ENCODE results near the gene CCDC184. TPM values are rescaled to one million over a fixed set of nuclear protein-coding genes. Genes with fewer than 3 reads are reported as not detected.

CCDC184 gene
- polyA plus RNA-seq, 1 donor from 2014 or later: 35.3 TPM

DNA sequence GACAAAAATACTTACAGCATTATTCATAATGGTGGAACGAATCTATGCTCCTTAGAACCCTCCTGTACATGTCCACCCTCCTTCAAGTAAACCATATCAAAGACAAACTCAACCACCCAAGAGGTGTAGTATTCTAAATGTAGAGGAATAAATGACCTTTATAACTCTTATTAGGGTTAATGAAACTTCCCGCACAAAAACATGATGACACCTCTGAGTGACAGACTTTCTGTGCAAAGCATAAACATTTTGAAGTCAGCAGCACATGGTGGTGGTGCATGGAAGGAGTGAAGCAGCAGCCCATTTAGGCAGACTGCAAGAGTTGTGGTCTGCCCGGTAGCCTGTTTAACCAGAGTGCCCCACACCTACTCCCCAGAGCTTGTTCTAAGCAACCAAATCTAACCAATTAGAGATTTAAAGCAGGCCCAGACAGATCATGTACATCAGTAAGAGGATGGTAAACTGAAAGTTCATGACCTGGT, 25.5 kb upstream of the CCDC184 start:
- Histone ChIP-seq H3K27me3 (ENCODE audit: insufficient read depth, low read depth, low read length) (no peaks in the 10 kb centered on the region), H3F3A (ENCODE audit: insufficient read depth, low read length, poor library complexity, severe bottlenecking) (no peaks in the 10 kb centered on the region), H3K4me3 (ENCODE audit: low read length) (peak overlapping the region; percentile 89), H3K4me2 (ENCODE audit: low read length) (peak overlapping the region; percentile 33), H3K9me2 (ENCODE audit: insufficient read depth, low read length) (no peaks in the 10 kb centered on the region), H3K9ac (ENCODE audit: low read length) (peak overlapping the region; percentile 94), H4K20me1 (ENCODE audit: insufficient read depth) (no peaks in the 10 kb centered on the region), H2AFZ (ENCODE audit: low read depth, low read length) (peak overlapping the region; percentile 95), H3K36me3 (ENCODE audit: insufficient read depth, low read length) (peaks cover 5% of the 10 kb centered on the region), H3K79me2 (replicated peaks; ENCODE audit: insufficient read depth, low read length) (peaks cover 16% of the 10 kb centered on the region), H3K9me3 (ENCODE audit: low read length) (no peaks in the 10 kb centered on the region), H3K27ac (ENCODE audit: low read length) (peak overlapping the region; percentile 96)
- TF ChIP-seq SMC3 (conservative IDR thresholded peaks at IDR 0.05; ENCODE audit: poor library complexity): no peak
- no peak for TF ChIP-seq RAD21 (conservative IDR thresholded peaks at IDR 0.05)
- no peak for TF ChIP-seq POLR2AphosphoS5 (IDR thresholded peaks at IDR 0.05)
- TF ChIP-seq, protein P1, sequence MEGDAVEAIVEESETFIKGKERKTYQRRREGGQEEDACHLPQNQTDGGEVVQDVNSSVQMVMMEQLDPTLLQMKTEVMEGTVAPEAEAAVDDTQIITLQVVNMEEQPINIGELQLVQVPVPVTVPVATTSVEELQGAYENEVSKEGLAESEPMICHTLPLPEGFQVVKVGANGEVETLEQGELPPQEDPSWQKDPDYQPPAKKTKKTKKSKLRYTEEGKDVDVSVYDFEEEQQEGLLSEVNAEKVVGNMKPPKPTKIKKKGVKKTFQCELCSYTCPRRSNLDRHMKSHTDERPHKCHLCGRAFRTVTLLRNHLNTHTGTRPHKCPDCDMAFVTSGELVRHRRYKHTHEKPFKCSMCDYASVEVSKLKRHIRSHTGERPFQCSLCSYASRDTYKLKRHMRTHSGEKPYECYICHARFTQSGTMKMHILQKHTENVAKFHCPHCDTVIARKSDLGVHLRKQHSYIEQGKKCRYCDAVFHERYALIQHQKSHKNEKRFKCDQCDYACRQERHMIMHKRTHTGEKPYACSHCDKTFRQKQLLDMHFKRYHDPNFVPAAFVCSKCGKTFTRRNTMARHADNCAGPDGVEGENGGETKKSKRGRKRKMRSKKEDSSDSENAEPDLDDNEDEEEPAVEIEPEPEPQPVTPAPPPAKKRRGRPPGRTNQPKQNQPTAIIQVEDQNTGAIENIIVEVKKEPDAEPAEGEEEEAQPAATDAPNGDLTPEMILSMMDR (IDR thresholded peaks at IDR 0.05; ENCODE audit: poor library complexity, severe bottlenecking): no peak
- no peak for TF ChIP-seq MXI1 (conservative IDR thresholded peaks at IDR 0.05; ENCODE audit: poor library complexity, severe bottlenecking)
- TF ChIP-seq, protein P2, sequence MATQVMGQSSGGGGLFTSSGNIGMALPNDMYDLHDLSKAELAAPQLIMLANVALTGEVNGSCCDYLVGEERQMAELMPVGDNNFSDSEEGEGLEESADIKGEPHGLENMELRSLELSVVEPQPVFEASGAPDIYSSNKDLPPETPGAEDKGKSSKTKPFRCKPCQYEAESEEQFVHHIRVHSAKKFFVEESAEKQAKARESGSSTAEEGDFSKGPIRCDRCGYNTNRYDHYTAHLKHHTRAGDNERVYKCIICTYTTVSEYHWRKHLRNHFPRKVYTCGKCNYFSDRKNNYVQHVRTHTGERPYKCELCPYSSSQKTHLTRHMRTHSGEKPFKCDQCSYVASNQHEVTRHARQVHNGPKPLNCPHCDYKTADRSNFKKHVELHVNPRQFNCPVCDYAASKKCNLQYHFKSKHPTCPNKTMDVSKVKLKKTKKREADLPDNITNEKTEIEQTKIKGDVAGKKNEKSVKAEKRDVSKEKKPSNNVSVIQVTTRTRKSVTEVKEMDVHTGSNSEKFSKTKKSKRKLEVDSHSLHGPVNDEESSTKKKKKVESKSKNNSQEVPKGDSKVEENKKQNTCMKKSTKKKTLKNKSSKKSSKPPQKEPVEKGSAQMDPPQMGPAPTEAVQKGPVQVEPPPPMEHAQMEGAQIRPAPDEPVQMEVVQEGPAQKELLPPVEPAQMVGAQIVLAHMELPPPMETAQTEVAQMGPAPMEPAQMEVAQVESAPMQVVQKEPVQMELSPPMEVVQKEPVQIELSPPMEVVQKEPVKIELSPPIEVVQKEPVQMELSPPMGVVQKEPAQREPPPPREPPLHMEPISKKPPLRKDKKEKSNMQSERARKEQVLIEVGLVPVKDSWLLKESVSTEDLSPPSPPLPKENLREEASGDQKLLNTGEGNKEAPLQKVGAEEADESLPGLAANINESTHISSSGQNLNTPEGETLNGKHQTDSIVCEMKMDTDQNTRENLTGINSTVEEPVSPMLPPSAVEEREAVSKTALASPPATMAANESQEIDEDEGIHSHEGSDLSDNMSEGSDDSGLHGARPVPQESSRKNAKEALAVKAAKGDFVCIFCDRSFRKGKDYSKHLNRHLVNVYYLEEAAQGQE (IDR thresholded peaks at IDR 0.05; ENCODE audit: borderline replicate concordance): no peak

DNA sequence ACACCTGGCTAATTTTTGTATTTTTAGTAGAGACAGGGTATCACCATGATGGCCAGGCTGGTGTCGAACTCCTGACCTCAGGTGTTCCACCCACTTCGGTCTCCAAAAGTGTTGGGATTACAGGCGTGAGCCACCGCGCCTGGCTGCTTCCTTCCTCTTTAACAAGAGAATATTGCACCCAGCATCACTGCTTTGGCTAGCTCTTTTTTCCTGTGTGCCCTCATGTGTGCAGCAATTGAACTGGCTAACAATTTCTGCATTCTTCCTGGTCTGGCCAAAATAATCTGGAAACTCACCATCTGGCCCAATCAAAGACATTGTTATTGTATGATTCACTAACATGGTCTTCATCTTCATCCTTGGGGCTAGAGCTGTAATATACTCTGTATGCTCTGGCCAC, 23.4 kb upstream of the CCDC184 start:
- no peak overlapping the region for H3K4me3 ChIP-seq (ENCODE audit: low read length)
- H3K4me2 ChIP-seq (ENCODE audit: low read length): no peak overlapping the region
- H3K9me2 ChIP-seq (ENCODE audit: insufficient read depth, low read length): no peaks in the 10 kb centered on the region
- H3K9ac ChIP-seq (ENCODE audit: low read length): no peak overlapping the region
- H3K9me3 ChIP-seq (ENCODE audit: low read length): no peaks in the 10 kb centered on the region
- H3K79me2 ChIP-seq (replicated peaks; ENCODE audit: insufficient read depth, low read length): peaks cover 13% of the 10 kb centered on the region
- H4K20me1 ChIP-seq (ENCODE audit: insufficient read depth): no peaks in the 10 kb centered on the region
- no peaks in the 10 kb centered on the region for H3F3A ChIP-seq (ENCODE audit: insufficient read depth, low read length, poor library complexity, severe bottlenecking)
- no peaks in the 10 kb centered on the region for H3K27me3 ChIP-seq (ENCODE audit: insufficient read depth, low read depth, low read length)
- TF ChIP-seq, protein P1 (IDR thresholded peaks at IDR 0.05; ENCODE audit: poor library complexity, severe bottlenecking): no peak
- TF ChIP-seq POLR2AphosphoS5 (IDR thresholded peaks at IDR 0.05) (no peak), SMC3 (conservative IDR thresholded peaks at IDR 0.05; ENCODE audit: poor library complexity) (no peak), EZH2 (IDR thresholded peaks at IDR 0.05; ENCODE audit: borderline replicate concordance, insufficient read depth, low read length, poor library complexity, severe bottlenecking) (no peak)
- no peaks in the 10 kb centered on the region for H3K36me3 ChIP-seq (ENCODE audit: insufficient read depth, low read length)
- no peak overlapping the region for H2AFZ ChIP-seq (ENCODE audit: low read depth, low read length)
- H3K27ac ChIP-seq (ENCODE audit: low read length): no peak overlapping the region
